Measurements from ENCODE around the gene SNX8.
"Not testable (repeated sequence)": the region's sequence is repeated elsewhere in the genome, so short reads cannot be mapped to it uniquely, and the experiment has no call there.

The SNX8 gene

GRCh38 chr7:2326951-2327350 is 12.7 kb upstream of the SNX8 start:
- DNase-seq, result no peak

GRCh38 chr7:2325162-2325561 is 10.9 kb upstream of the SNX8 start:
- DNase-seq, result no peak

- no peak for DNase-seq
These were observed 6.8 kb upstream of the SNX8 start for GRCh38 chr7:2321020-2321419.

DNA sequence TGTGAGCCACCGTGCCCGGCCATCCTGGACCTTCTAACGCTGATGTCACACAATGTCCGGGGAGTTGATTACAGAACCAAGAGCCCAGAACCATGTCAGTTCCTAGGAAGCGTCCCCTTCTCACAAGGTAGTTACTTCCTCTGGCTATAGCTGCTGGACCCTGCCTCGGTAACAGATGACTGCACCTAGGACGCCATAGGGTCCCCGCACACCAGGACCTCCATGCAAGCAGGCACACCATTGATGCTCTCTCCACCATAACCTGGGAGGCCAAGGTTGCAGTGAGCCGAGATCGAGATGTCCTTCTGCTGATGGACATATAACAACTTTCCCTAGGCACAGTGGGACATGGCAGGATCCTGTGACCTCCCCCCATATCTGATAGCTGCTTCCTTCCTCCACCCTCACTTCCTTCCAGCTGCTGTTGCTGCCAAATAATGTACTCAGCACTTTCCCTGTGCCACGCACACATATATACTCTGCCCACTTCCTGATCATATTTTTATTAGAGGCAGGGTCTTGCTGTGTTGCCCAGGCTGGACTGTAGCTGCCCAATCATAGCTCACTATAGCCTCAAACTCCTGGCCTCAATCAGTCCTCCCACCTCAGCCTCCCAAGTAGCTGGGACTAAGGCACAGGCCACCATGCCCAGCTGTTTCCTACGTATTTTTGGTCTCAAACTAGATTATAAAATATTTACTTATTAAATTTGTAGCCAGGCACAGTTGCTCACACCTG is 3.5 kb upstream of the SNX8 start:
- no peak for DNase-seq

GRCh38 chr7:2316578-2316977 is 2.3 kb upstream of the SNX8 start:
- DNase-seq, result no peak

DNA sequence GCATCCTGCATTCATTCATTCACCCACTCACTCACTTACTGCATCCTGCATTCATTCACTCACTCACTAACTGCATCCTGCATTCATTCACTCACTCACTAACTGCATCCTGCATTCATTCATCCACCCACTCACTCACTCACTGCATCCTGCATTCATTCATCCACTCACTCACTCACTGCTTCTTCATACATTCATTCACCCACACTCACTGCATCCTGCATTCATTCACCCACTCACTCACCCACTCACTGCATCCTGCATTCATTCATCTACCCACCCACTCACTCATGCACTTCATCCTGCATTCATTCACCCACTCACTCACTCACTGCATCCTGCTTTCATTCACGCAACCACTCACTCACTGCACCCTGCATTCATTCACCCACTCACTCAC is 1.5 kb upstream of the SNX8 start:
- DNase-seq, result no peak

DNA sequence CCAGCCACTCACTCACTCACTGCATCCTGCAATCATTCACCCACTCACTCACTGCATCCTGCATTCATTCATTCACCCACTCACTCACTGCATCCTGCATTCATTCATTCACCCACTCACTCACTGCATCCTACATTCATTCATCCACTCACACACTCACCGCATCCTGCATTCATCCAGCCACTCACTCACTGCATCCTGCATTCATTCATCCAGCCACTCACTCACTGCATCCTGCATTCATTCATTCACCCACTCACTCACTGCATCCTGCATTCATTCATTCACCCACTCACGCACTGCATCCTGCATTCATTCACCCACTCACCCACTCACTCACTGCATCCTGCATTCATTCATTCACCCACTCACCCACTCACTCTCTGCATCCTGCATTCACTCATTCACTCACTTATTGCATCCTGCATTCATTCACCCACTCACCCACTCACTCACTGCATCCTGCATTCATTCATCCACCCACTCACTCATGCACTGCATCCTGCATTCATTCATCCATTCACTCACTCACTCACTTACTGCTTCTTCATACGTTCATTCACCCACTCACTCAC is 802 bp upstream of the SNX8 start:
- DNase-seq, result not testable (repeated sequence)

- no peak for DNase-seq
These were observed 612 bp downstream of the SNX8 start for GRCh38 chr7:2313450-2314208.

DNA sequence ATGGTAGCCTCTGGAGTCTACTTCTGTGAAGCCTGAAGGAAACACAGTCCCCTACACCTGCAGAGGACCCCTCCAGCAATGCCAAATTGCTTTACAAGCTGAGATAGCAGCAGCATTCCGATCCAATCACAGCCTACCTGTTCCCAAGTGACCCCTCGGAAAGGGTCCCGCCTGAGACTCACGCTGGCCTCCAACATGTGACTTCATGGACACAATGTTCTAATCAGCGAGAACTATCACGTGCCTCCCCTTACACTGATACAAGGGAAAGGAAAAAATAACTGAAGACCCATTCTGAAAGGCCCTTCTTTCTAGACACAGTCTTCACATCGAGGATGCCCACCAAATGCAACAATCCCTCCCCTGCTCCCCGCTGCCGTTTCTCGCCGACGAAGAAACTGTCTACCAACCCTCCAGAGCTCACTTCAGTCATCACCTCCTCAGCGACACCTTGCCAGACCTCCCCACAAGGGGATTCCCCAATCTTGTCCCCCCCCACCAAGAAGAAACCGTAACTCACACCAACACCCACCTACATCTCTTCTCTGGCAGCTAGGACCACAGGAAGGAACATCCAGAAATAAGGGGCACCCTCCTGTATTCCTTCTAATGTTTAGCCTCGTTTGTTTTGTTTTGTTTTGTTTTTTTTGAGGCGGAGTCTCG is 1.8 kb downstream of the SNX8 start:
- no peak for DNase-seq

- no peak for DNase-seq
These were observed 4.3 kb downstream of the SNX8 start for GRCh38 chr7:2309889-2310331.

DNA sequence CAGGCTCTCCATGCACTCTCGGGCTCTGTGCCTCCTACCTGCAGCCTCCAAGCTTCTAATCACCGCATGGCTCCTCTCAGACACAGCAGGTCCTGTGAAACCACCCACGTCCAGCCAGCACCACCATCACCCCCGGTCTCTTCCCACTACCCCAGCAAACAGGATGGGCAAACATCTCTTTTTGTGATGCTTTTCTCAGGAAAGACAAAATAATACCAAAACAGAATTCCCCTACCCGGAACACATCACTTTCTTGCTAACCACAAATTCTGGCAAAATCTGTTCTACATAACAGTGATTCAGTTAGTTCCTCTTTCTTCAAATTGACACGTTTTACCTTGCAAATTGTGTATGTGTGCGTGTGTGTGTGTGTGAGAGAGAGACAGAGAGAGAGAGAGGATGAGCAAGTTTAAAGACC is 6.5 kb downstream of the SNX8 start:
- DNase-seq, result no peak

- no peak for DNase-seq
These were observed 7.6 kb downstream of the SNX8 start for GRCh38 chr7:2306688-2307087.

GRCh38 chr7:2305258-2305657 is 9.0 kb downstream of the SNX8 start:
- not testable (repeated sequence) for DNase-seq

- DNase-seq, result not testable (repeated sequence)
These were observed 10.7 kb downstream of the SNX8 start for GRCh38 chr7:2303520-2303919.

- DNase-seq, result not testable (repeated sequence)
These were observed 11.4 kb downstream of the SNX8 start for GRCh38 chr7:2302743-2303397.

GRCh38 chr7:2301511-2301863 is 12.8 kb downstream of the SNX8 start:
- no peak for DNase-seq

DNA sequence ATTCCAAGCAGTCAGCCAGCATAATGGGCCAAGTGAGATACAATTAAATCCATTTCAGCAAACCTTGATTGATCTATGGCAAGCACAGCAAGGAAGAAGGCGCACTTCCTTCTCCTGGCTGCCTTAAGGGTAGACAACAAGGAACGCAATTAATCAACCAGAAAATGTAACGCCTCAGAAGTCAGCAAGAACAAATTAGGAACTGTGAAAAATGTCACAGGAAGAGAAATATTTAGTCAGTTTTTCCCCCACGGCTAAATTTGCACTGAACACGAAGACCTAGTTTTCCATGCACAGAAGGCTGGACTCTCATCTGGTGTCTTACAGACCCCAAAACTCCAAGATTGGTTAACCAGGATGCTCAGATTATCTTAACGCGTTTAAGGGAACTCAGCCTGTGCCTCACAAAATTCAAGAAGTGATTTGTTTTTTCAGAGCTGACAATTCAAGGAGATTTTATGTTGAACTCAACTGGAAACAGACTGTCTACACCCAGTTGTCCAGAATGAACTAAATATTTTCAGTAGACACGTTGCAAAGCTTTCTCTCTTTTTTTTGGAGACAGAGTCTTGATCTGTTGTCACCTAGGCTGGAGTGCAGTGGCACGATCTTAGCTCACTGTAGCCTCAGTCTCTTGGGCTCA is 14.2 kb downstream of the SNX8 start:
- DNase-seq, result no peak

DNA sequence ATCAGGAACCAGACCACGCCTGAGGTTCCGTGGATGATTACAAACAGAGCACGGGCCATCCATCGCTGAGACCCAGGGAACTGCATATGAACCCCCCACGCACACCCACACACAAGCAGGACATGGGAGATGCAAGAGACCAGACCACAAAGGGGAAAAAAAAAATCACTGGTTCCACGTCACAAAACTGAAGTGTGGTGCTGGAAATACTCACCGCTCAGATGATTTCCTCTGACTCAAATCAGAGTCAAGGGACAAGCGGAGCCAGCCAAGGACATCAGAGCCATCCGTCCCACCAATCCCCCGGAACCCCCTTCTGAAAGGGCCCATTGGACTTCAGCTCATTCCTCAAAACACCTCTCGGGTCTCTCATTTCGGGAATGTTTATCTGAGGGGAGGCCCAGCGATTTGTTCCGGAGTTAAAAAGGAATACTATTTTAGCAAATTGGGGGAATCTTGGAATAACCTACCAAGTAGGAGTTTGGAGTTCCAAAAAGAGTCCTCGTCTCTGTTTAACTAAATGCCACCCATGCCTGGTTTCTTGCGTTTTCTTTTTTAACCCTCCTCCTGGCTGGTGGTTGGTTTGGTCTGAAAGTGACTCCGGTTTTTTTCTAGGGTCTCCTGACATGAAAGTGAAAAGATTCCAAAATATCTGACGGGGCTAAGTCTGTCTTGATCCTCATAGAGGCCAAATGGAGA is 15.0 kb downstream of the SNX8 start:
- DNase-seq, result no peak

GRCh38 chr7:2296832-2297231 is 17.4 kb downstream of the SNX8 start:
- no peak for DNase-seq

DNA sequence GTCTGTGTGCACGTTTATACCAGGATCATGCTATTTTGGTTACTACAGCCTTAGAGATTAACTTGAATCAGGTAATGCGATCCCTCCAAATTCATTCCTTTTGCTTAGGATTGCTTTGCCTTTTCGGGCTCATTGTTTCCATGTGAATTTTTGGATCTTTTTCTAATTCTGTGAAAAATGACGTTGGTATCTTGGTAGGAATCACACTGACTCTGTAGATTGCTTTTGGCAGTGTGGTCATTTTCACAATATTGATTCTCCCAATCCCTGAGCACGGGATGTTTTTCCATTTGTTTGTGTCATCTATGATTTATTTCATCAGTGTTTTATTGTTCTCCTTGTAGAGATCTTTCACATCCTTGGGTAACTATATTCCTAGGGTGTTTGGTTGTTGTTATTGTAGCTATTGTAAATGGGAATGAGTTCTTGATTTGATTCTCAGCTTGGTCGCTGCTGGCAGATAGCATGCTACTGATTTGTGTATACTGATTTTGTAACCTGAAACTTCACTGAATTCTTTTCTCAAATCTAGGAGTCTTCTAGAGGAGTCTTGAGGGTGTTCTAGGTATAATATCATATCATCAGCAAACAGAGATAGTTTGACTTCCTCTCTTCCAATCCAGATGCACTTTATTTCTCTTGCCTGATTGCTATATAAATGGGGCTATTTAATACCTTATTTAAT is 18.2 kb downstream of the SNX8 start:
- DNase-seq, result no peak

DNA sequence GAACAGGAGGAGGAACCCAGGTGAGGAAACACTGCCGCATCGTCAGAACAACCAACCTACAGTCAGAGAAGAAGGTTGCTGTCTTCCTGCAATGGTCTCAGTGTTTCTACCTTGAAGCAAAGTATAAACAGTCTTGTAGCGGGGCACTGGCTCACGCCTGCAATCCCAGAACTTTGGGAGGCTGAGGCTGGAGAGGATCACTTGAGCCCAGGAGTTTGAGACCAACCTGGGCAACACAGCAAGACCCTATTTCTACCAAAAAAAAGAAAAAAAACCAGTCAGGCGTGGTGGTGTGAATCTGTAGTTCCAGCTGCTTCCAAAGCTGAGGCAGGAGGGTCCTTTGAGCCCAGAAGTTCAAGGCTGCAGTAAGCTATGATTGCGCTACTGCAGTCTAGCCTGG is 23.4 kb downstream of the SNX8 start:
- no peak for DNase-seq

Data from cortex of kidney (tissue), 1 donor.